Measurements from ENCODE around the gene CEPT1. TPM values are rescaled to one million over a fixed set of nuclear protein-coding genes. Genes with fewer than 3 reads are reported as not detected.

CEPT1 gene
- total and polyA plus RNA-seq, 10 of the 15 experiments (the other 5 are each of a cell fraction or from before 2014, with no cell fraction given) = 29.4 to 77.9 (median 54.8) TPM

- TF ChIP-seq DPF2 (IDR thresholded peaks at IDR 0.05) (no peak), CEBPB (IDR thresholded peaks at IDR 0.05; ENCODE audit: borderline replicate concordance in 1 of 2, low read depth in 2 of 2, low read length in 2 of 2) (no peak), ZNF592 (IDR thresholded peaks at IDR 0.05) (no peak), PAX5 (IDR thresholded peaks at IDR 0.05; ENCODE audit: borderline replicate concordance, low read depth, low read length) (no peak; the same call in 1 of the 2 replicates), SIN3A (IDR thresholded peaks at IDR 0.05; ENCODE audit: low read depth, low read length) (no peak), CHD1 (IDR thresholded peaks at IDR 0.05; ENCODE audit: low read depth, low read length) (no peak), ZSCAN29 (IDR thresholded peaks at IDR 0.05) (no peak), SRF (IDR thresholded peaks at IDR 0.05; ENCODE audit: low read depth in 2 of 2, low read length in 2 of 2) (0 out of 4 replicates have a peak, but pooled peaks of 1 of the 2 experiments have one; percentile 24)
- TF ChIP-seq, protein P1, sequence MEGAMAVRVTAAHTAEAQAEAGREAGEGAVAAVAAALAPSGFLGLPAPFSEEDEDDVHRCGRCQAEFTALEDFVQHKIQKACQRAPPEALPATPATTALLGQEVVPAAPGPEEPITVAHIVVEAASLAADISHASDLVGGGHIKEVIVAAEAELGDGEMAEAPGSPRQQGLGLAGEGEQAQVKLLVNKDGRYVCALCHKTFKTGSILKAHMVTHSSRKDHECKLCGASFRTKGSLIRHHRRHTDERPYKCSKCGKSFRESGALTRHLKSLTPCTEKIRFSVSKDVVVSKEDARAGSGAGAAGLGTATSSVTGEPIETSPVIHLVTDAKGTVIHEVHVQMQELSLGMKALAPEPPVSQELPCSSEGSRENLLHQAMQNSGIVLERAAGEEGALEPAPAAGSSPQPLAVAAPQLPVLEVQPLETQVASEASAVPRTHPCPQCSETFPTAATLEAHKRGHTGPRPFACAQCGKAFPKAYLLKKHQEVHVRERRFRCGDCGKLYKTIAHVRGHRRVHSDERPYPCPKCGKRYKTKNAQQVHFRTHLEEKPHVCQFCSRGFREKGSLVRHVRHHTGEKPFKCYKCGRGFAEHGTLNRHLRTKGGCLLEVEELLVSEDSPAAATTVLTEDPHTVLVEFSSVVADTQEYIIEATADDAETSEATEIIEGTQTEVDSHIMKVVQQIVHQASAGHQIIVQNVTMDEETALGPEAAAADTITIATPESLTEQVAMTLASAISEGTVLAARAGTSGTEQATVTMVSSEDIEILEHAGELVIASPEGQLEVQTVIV (IDR thresholded peaks at IDR 0.05; ENCODE audit: borderline replicate concordance, partially characterized antibody) = no peak
- TF ChIP-seq, protein P2, sequence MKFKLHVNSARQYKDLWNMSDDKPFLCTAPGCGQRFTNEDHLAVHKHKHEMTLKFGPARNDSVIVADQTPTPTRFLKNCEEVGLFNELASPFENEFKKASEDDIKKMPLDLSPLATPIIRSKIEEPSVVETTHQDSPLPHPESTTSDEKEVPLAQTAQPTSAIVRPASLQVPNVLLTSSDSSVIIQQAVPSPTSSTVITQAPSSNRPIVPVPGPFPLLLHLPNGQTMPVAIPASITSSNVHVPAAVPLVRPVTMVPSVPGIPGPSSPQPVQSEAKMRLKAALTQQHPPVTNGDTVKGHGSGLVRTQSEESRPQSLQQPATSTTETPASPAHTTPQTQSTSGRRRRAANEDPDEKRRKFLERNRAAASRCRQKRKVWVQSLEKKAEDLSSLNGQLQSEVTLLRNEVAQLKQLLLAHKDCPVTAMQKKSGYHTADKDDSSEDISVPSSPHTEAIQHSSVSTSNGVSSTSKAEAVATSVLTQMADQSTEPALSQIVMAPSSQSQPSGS (IDR thresholded peaks at IDR 0.05; ENCODE audit: low read length) = no peak
- TF ChIP-seq, protein P3, sequence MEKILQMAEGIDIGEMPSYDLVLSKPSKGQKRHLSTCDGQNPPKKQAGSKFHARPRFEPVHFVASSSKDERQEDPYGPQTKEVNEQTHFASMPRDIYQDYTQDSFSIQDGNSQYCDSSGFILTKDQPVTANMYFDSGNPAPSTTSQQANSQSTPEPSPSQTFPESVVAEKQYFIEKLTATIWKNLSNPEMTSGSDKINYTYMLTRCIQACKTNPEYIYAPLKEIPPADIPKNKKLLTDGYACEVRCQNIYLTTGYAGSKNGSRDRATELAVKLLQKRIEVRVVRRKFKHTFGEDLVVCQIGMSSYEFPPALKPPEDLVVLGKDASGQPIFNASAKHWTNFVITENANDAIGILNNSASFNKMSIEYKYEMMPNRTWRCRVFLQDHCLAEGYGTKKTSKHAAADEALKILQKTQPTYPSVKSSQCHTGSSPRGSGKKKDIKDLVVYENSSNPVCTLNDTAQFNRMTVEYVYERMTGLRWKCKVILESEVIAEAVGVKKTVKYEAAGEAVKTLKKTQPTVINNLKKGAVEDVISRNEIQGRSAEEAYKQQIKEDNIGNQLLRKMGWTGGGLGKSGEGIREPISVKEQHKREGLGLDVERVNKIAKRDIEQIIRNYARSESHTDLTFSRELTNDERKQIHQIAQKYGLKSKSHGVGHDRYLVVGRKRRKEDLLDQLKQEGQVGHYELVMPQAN (conservative IDR thresholded peaks at IDR 0.05) = no peak
- TF ChIP-seq, protein P4, sequence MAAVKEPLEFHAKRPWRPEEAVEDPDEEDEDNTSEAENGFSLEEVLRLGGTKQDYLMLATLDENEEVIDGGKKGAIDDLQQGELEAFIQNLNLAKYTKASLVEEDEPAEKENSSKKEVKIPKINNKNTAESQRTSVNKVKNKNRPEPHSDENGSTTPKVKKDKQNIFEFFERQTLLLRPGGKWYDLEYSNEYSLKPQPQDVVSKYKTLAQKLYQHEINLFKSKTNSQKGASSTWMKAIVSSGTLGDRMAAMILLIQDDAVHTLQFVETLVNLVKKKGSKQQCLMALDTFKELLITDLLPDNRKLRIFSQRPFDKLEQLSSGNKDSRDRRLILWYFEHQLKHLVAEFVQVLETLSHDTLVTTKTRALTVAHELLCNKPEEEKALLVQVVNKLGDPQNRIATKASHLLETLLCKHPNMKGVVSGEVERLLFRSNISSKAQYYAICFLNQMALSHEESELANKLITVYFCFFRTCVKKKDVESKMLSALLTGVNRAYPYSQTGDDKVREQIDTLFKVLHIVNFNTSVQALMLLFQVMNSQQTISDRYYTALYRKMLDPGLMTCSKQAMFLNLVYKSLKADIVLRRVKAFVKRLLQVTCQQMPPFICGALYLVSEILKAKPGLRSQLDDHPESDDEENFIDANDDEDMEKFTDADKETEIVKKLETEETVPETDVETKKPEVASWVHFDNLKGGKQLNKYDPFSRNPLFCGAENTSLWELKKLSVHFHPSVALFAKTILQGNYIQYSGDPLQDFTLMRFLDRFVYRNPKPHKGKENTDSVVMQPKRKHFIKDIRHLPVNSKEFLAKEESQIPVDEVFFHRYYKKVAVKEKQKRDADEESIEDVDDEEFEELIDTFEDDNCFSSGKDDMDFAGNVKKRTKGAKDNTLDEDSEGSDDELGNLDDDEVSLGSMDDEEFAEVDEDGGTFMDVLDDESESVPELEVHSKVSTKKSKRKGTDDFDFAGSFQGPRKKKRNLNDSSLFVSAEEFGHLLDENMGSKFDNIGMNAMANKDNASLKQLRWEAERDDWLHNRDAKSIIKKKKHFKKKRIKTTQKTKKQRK (IDR thresholded peaks at IDR 0.05; ENCODE audit: low read depth, low read length) = no peak
- TF ChIP-seq, protein P5, sequence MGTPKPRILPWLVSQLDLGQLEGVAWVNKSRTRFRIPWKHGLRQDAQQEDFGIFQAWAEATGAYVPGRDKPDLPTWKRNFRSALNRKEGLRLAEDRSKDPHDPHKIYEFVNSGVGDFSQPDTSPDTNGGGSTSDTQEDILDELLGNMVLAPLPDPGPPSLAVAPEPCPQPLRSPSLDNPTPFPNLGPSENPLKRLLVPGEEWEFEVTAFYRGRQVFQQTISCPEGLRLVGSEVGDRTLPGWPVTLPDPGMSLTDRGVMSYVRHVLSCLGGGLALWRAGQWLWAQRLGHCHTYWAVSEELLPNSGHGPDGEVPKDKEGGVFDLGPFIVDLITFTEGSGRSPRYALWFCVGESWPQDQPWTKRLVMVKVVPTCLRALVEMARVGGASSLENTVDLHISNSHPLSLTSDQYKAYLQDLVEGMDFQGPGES (IDR thresholded peaks at IDR 0.05) = no peak
Measured at GRCh38 chr1:111217183-111217910, 77.3 kb downstream of the CEPT1 start (continued).

All from GM12878 (cell line).